Neural crest cell (in vitro differentiated cells): ENCODE results near the gene TESMIN. TPM values are rescaled to one million over a fixed set of nuclear protein-coding genes. Genes with fewer than 3 reads are reported as not detected.

Source experiments
- DNase-seq: peaks from one replicate; pipeline ENCODE4 v3.0.0; 2021; ENCODE audit warnings: low read depth, mixed read lengths, low spot score
- H3K27ac Mint-ChIP-seq: one replicate; pipeline ENCODE4 v1.8.0; 2021; ENCODE audit warnings: mild to moderate bottlenecking, mixed read lengths; ENCODE audit not compliant: unreplicated experiment
- H3K27me3 Mint-ChIP-seq: 2 replicates; pipeline ENCODE4 v1.8.0; 2021; ENCODE audit warnings: low read depth, mild to moderate bottlenecking, mixed read lengths
- H3K36me3 Mint-ChIP-seq: 2 replicates; pipeline ENCODE4 v1.8.0; 2021; ENCODE audit warnings: low read depth, mild to moderate bottlenecking, mixed read lengths
- H3K4me1 Mint-ChIP-seq: 2 replicates; pipeline ENCODE4 v1.8.0; 2021; ENCODE audit warnings: mixed read lengths
- H3K4me3 Mint-ChIP-seq: one replicate; pipeline ENCODE4 v1.8.0; 2021; ENCODE audit warnings: mild to moderate bottlenecking, mixed read lengths
- H3K9me3 Mint-ChIP-seq: 2 replicates; pipeline ENCODE4 v1.8.0; 2021; ENCODE audit warnings: mixed read lengths
- total RNA-seq: library from RNA; stranded (reverse); gene quantifications from 2 replicates; pipeline ENCODE4 v1.2.1, GENCODE V29; 2021
- TF ChIP-seq, protein P1 (sequence below): fragments of 200-600 bp; sonication (generic); conservative IDR thresholded peaks from 2 replicates; pipeline ENCODE4 v1.5.0; 2021; ENCODE audit warnings: antibody characterized with exemption, mild to moderate bottlenecking

TESMIN gene
- total RNA-seq, 1 donor from 2014 or later = 6.8 TPM

DNA sequence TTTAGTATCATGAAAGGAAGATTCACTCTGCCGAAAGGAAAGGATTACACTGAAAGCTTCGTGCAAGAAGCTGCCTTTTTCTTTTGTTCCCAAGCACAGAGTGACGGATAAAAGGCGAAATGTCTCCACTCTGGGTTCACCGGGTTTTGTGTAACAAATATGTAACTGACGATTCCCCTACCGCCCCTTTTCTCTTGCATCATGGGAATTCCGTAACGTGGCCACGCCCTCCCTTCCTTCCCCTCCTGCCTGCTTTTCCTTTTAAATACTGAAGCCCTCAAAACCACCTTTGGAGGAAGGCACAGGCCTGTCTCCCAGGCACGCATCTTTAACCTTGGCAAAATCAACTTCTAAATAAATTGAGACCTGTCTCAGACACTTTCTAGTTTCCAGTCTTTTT, 16.4 kb upstream of the TESMIN start:
- H3K27ac Mint-ChIP-seq = no peak overlapping the region
- DNase-seq = no peak
- H3K4me3 Mint-ChIP-seq = no peak overlapping the region
- TF ChIP-seq, protein P1, sequence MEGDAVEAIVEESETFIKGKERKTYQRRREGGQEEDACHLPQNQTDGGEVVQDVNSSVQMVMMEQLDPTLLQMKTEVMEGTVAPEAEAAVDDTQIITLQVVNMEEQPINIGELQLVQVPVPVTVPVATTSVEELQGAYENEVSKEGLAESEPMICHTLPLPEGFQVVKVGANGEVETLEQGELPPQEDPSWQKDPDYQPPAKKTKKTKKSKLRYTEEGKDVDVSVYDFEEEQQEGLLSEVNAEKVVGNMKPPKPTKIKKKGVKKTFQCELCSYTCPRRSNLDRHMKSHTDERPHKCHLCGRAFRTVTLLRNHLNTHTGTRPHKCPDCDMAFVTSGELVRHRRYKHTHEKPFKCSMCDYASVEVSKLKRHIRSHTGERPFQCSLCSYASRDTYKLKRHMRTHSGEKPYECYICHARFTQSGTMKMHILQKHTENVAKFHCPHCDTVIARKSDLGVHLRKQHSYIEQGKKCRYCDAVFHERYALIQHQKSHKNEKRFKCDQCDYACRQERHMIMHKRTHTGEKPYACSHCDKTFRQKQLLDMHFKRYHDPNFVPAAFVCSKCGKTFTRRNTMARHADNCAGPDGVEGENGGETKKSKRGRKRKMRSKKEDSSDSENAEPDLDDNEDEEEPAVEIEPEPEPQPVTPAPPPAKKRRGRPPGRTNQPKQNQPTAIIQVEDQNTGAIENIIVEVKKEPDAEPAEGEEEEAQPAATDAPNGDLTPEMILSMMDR = no peak
- no peaks in the 10 kb centered on the region for H3K9me3 Mint-ChIP-seq
- H3K4me1 Mint-ChIP-seq = peaks cover 6% of the 10 kb centered on the region
- no peaks in the 10 kb centered on the region for H3K36me3 Mint-ChIP-seq
- peaks cover 3% of the 10 kb centered on the region for H3K27me3 Mint-ChIP-seq

DNA sequence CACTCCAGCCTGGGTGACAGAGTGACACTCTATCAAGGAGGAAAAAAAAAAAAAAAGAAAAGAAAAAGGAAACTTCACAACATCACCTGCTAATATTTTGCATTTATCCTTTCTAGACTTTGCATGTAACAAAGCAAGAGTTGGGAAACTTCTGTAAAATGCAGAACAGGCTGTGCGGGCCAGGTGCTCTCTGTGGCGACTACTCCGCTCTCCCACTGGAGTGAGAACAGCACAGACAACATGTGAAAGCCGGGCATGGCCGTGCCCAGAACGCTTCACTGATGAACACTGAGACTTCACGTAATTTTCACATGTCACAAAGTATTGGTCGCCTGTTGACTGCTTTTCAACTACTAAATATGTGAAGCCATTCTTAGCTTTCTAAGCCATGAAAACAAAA, 15.5 kb upstream of the TESMIN start:
- no peak for DNase-seq
- Mint-ChIP-seq H3K36me3 (no peaks in the 10 kb centered on the region), H3K4me1 (peaks cover 6% of the 10 kb centered on the region), H3K9me3 (no peaks in the 10 kb centered on the region), H3K27ac (no peak overlapping the region), H3K4me3 (no peak overlapping the region), H3K27me3 (peaks cover 3% of the 10 kb centered on the region)
- TF ChIP-seq, protein P1 = no peak

DNA sequence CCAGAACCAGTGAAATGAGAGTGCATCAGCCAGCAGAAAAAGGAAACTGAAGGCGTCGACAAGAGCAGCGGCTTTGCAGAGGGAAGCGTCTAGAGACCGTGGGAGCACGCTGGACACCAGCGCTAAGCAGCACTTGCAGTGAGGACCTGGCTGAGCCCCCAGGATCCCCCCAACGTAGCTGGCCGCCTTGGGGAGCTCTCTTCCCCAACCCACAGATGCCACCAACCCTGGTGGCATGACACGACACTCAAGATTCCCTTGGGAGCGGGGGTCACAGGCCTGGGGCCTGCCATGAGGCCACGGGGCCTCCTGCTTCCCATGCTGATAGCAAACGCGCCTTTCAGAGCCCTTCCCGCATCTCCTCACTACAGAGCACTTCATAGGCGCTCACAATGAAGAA, 13.4 kb upstream of the TESMIN start:
- TF ChIP-seq, protein P1 = no peak
- Mint-ChIP-seq H3K27ac (no peak overlapping the region), H3K9me3 (no peaks in the 10 kb centered on the region), H3K4me3 (no peak overlapping the region), H3K36me3 (no peaks in the 10 kb centered on the region), H3K27me3 (no peaks in the 10 kb centered on the region), H3K4me1 (peaks cover 6% of the 10 kb centered on the region)
- no peak for DNase-seq

DNA sequence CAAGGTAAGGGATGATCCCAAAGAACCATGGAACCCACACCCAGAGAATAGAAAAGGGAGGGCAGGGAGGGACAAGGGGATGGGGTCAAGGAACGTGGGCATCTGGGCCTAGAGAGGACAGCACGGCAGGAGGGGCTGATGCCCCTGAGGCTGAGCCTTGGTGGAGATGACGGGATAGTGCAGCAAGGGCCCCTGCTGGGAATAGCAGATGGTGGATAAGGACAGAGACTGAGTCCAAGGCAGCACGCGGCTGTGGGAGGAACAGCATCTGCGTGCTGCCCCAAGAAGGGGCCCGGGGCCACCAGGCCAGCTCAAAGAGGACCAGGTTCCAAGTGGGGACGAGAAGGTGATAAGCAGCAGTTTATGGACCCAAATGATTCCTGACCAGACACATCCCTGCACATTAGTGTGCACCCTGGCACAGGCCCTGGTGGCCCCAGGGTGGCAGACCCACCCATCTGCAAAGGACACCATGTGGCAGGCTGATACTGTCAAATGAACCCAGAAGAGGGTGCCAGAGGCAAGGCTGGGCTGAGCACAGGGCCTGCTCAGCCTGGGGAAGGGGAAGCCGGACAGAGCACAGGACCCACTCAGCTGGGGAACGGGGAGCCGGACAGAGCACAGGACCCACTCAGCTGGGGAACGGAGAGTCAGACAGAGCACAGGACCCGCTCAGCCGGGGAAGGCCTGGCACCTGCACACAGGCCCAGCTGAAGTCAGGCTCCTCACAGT, 12.8 kb upstream of the TESMIN start:
- no peak for DNase-seq
- H3K4me3 Mint-ChIP-seq = no peak overlapping the region
- TF ChIP-seq, protein P1 = peak; percentile 21
- H3K4me1 Mint-ChIP-seq = peaks cover 6% of the 10 kb centered on the region
- H3K9me3 Mint-ChIP-seq = no peaks in the 10 kb centered on the region
- H3K27me3 Mint-ChIP-seq = no peaks in the 10 kb centered on the region
- H3K27ac Mint-ChIP-seq = no peak overlapping the region
- no peaks in the 10 kb centered on the region for H3K36me3 Mint-ChIP-seq

DNA sequence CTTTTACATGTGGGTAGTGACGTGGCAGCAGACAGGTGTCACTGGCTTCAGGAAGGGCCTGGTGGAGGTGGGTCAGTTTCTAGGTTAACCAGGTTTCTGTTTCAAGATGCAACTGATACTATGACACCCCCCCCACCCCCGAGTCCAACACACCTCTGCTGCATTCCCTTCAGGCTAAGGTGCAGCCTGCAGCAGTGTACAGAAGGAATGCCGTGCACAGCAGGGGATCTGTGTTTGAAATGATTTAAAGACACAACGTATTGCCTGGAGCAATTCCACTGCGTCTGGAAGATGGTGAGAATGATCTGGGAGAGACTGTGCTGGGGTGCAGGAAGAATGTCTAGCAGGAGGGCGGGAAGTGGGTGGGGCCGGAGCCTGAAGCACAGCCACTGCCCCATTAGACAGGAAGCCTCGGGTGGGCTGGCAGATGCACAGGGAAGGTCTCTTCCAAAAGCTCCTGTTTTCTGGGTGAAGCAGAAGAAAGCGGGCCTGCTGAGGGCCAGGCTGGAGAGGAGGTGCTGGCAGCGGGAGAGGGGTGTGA, 11.9 kb upstream of the TESMIN start:
- H3K36me3 Mint-ChIP-seq = no peaks in the 10 kb centered on the region
- no peaks in the 10 kb centered on the region for H3K27me3 Mint-ChIP-seq
- DNase-seq = no peak
- no peaks in the 10 kb centered on the region for H3K9me3 Mint-ChIP-seq
- no peak overlapping the region for H3K4me3 Mint-ChIP-seq
- TF ChIP-seq, protein P1 = no peak
- H3K4me1 Mint-ChIP-seq = peaks cover 6% of the 10 kb centered on the region
- peak overlapping the region; percentile 50 for H3K27ac Mint-ChIP-seq
